GM12878 (cell line): ENCODE results near the gene HSFX3. TPM values are rescaled to one million over a fixed set of nuclear protein-coding genes. Genes with fewer than 3 reads are reported as not detected.

Experiments used
- ATAC-seq: fragments of 200-7000 bp; cut with Tn5 transposase; 3 replicates; pipeline ENCODE4 v1.9.1; 2020; ENCODE audit warnings: mild to moderate bottlenecking, moderate library complexity
- BruUV-seq: library from RNA; stranded (reverse); fragments of 400-500 nt; replicated peaks from 2 replicates; lab custom pipeline; 2021; lab: Mats Ljungman, UMichigan
- CTCF ChIA-PET: fragments of 300-600 bp; sonication (Branson Sonifier 250); formaldehyde crosslinking; extraction: SDS; loops from one replicate; lab custom pipeline; 2021; ENCODE audit warnings: inconsistent platforms; lab: Yijun Ruan, JAX
- POLR2A ChIA-PET: fragments of 350-600 bp; formaldehyde crosslinking; extraction: SDS; loops from one replicate; lab custom pipeline; 2021; ENCODE audit warnings: inconsistent platforms; lab: Charles Lee
- RAD21 ChIA-PET: fragments of 300-600 bp; sonication (Branson Sonifier 250); formaldehyde crosslinking; loops from one replicate; lab custom pipeline; 2023; ENCODE audit warnings: antibody characterized with exemption; ENCODE audit not compliant: unreplicated experiment; lab: Charles Lee
- SMC1A ChIA-PET: fragments of 300-600 bp; sonication (Branson Sonifier 250); formaldehyde crosslinking; loops from one replicate; lab custom pipeline; 2023; ENCODE audit not compliant: unreplicated experiment, uncharacterized antibody; lab: Charles Lee
- DNase-seq: peaks from one replicate; pipeline ENCODE4 v3.0.0-alpha.2; 2011; ENCODE audit warnings: low read depth, low spot score
- FAIRE-seq: peaks from 3 replicates; lab custom pipeline; 2011; peaks lifted over from hg19 to GRCh38; lab: Jason Lieb, UNC
- H2AFZ ChIP-seq: 2 replicates; pipeline ENCODE4 v1.6.0; 2011; ENCODE audit warnings: low read depth, low read length, control low read depth; ENCODE audit not compliant: control insufficient read depth
- H3K27ac ChIP-seq: 2 replicates; pipeline ENCODE4 v1.5.1; 2011; ENCODE audit warnings: control low read depth; ENCODE audit not compliant: control insufficient read depth, insufficient read depth
- H3K27me3 ChIP-seq, 2 experiments: replicated peaks in 1 of 2; 2 replicates each; pipeline versions ENCODE4 v1.6.0 to v1.6.1; 2011; ENCODE audit warnings: low read length in 1 of 2; ENCODE audit not compliant: control insufficient read depth in 2 of 2, insufficient read depth in 2 of 2
- H3K36me3 ChIP-seq, 2 experiments: 2 replicates each; pipeline ENCODE4 v1.5.1; 2011; ENCODE audit warnings: low read length in 1 of 2; ENCODE audit not compliant: control insufficient read depth in 2 of 2, insufficient read depth in 2 of 2
- H3K4me1 ChIP-seq: 2 replicates; pipeline ENCODE4 v1.6.1; 2011; ENCODE audit warnings: mild to moderate bottlenecking, low read length, moderate library complexity, mixed read lengths; ENCODE audit not compliant: control insufficient read depth, insufficient read depth
- H3K4me2 ChIP-seq: 2 replicates; pipeline ENCODE4 v1.6.0; 2011; ENCODE audit warnings: control low read depth; ENCODE audit not compliant: control insufficient read depth, insufficient read depth
- H3K4me3 ChIP-seq: fragments of 200-600 bp; sonication (generic); 2 replicates; pipeline ENCODE4 v1.5.1; 2016
- H3K79me2 ChIP-seq: 2 replicates; pipeline ENCODE4 v1.6.0; 2011; ENCODE audit warnings: low read length; ENCODE audit not compliant: control insufficient read depth, insufficient read depth
- H3K9ac ChIP-seq: 2 replicates; pipeline ENCODE4 v1.8.0; 2011; ENCODE audit warnings: low read length, control low read depth, mixed read lengths; ENCODE audit not compliant: control insufficient read depth, insufficient read depth
- H3K9me3 ChIP-seq: replicated peaks from 3 replicates; pipeline ENCODE4 v1.5.1; 2011; ENCODE audit warnings: mild to moderate bottlenecking, low read length; ENCODE audit not compliant: control insufficient read depth, insufficient read depth
- H4K20me1 ChIP-seq: 2 replicates; pipeline ENCODE4 v1.6.0; 2011; ENCODE audit not compliant: control insufficient read depth, insufficient read depth
- BCL3 ChIP-seq: IDR thresholded peaks from 2 replicates; pipeline ENCODE4 v1.6.1; 2011; ENCODE audit warnings: borderline replicate concordance, low read depth, mild to moderate bottlenecking, moderate library complexity, low read length; ENCODE audit not compliant: insufficient read depth, poor library complexity, severe bottlenecking
- BMI1 ChIP-seq: fragments of 450-650 bp; IDR thresholded peaks from 2 replicates; pipeline ENCODE4 v1.6.1; 2016; ENCODE audit warnings: mild to moderate bottlenecking, moderate library complexity, borderline replicate concordance
- ESRRA ChIP-seq: IDR thresholded peaks from 2 replicates; pipeline ENCODE4 v1.6.1; 2012; ENCODE audit warnings: mild to moderate bottlenecking, low read length, improper control_type of control experiment
- IKZF2 ChIP-seq, 2 experiments: fragments of 450-650 bp; IDR thresholded peaks; 2 replicates each; pipeline ENCODE4 v1.6.1; 2017; ENCODE audit warnings: mild to moderate bottlenecking in 2 of 2, moderate library complexity in 2 of 2
- MLLT1 ChIP-seq: fragments of 450-650 bp; IDR thresholded peaks from 2 replicates; pipeline ENCODE4 v1.6.1; 2016; ENCODE audit warnings: mild to moderate bottlenecking
- MTA2 ChIP-seq: fragments of 450-650 bp; IDR thresholded peaks from 2 replicates; pipeline ENCODE4 v1.6.1; 2016; ENCODE audit warnings: low read depth, mild to moderate bottlenecking, moderate library complexity
- NKRF ChIP-seq: fragments of 450-650 bp; conservative IDR thresholded peaks from 2 replicates; pipeline ENCODE4 v1.6.1; 2017; ENCODE audit warnings: mild to moderate bottlenecking, moderate library complexity
- NRF1 ChIP-seq: conservative IDR thresholded peaks from 2 replicates; pipeline ENCODE4 v1.6.1; 2011; ENCODE audit warnings: mild to moderate bottlenecking, low read depth, low read length, improper control_type of control experiment
- PKNOX1 ChIP-seq: fragments of 450-650 bp; IDR thresholded peaks from 2 replicates; pipeline ENCODE4 v1.6.1; 2016; ENCODE audit warnings: mild to moderate bottlenecking
- POLR2AphosphoS2 ChIP-seq: IDR thresholded peaks from 2 replicates; pipeline ENCODE4 v1.6.1; 2011; ENCODE audit warnings: low read depth, mild to moderate bottlenecking, low read length, improper control_type of control experiment, moderate library complexity
- SIN3A ChIP-seq: IDR thresholded peaks from 2 replicates; pipeline ENCODE4 v1.6.1; 2012; ENCODE audit warnings: low read depth, low read length, improper control_type of control experiment
- SREBF2 ChIP-seq: IDR thresholded peaks from 2 replicates; pipeline ENCODE4 v1.6.1; 2012; ENCODE audit warnings: mild to moderate bottlenecking, low read length
- TAF1 ChIP-seq: IDR thresholded peaks from 2 replicates; pipeline ENCODE4 v1.6.1; 2011; ENCODE audit warnings: mild to moderate bottlenecking, low read depth, low read length, borderline replicate concordance
- TCF12 ChIP-seq: IDR thresholded peaks from 2 replicates; pipeline ENCODE4 v1.6.1; 2011; ENCODE audit warnings: low read depth, mild to moderate bottlenecking, low read length
- TCF3 ChIP-seq: IDR thresholded peaks from 2 replicates; pipeline ENCODE4 v1.6.1; 2012; ENCODE audit warnings: low read depth, mild to moderate bottlenecking, low read length, borderline replicate concordance; ENCODE audit not compliant: insufficient read depth
- WGBS: methylation state at CpG from one replicate; pipeline ENCODE4 v1.1.6; 2016; ENCODE audit warnings: low lambda C conversion rate; ENCODE audit not compliant: insufficient replicate concordance, insufficient coverage; ENCODE audit errors: missing lambda C conversion rate; 5-methylcytosine and 5-hydroxymethylcytosine counted together
- in situ Hi-C: fragments of 300-500 bp; cut with MboI; formaldehyde crosslinking; loops from 9 replicates; pipeline ENCODE4 v1.14.3; 2018; ENCODE audit warnings: mixed read lengths
- intact Hi-C: fragments of 100-400 bp; cut with micrococcal nuclease; formaldehyde crosslinking; loops from one replicate; pipeline ENCODE4 v1.14.2; 2022; ENCODE audit not compliant: unreplicated experiment
- polyA plus RNA-seq, 11 experiments: library from polyadenylated mRNA; depleted of rRNA in 4 of 11; unstranded in 6 of 11; stranded (reverse) in 5 of 11; fragments of >200 nt; fragmentation: Nextera tagmentation in 4 of 11; fragmentation: Illumina TruSeq in 1 of 11; extraction: Ambion mirVana in 4 of 11; extraction: Trizol in 1 of 11; gene quantifications; 1 replicate in 1 of 11; 2 replicates in 10 of 11; pipeline versions ENCODE4 v1.2.1 to v1.2.3, GENCODE V29; 2011 to 2016; ENCODE audit warnings: inconsistent platforms in 2 of 11, missing spikeins in 2 of 11, low read depth in 1 of 11
- total RNA-seq, 4 experiments: library from RNA; depleted of rRNA in 3 of 4; stranded (reverse); fragments of >200 nt in 3 of 4; fragmentation: Illumina TruSeq in 1 of 4; extraction: Trizol in 1 of 4; gene quantifications; 2 replicates each; pipeline versions ENCODE4 v1.2.1 to v1.2.3, GENCODE V29; 2013 to 2021

The HSFX3 gene
- total and polyA plus RNA-seq, 10 of the 15 experiments (the other 5 are each of a cell fraction or from before 2014, with no cell fraction given): 0.05 to 0.40 (median 0.29) TPM; not detected in 5

GRCh38 chrX:149540621-149541520, 8.9 kb downstream of the HSFX3 start, which contains the start of gene EOLA1:
TSS of gene EOLA1 (plus strand) at chrX:149541012. CDS start at chrX:149545631, 4,619 bp downstream.
- Histone ChIP-seq H3K36me3 (no peaks in the 10 kb centered on the region), H2AFZ (peak within 1 kb of the TSS; percentile 67), H3K4me3 (peak within 1 kb of the TSS; percentile 74), H3K27me3 (no peaks in the 10 kb centered on the region), H4K20me1 (no peaks in the 10 kb centered on the region), H3K27ac (peak within 1 kb of the TSS; percentile 85), H3K4me1 (peaks cover 4% of the 10 kb centered on the region; the same call in 1 of the 2 replicates), H3K4me2 (peak within 1 kb of the TSS; percentile 35), H3K9me3 (no peaks in the 10 kb centered on the region), H3K79me2 (peaks cover 9% of the 10 kb centered on the region), H3K9ac (peak within 1 kb of the TSS; percentile 70)
- FAIRE-seq (peak; percentile 77), DNase-seq (peak; percentile 97), ATAC-seq (peak; percentile 78)
- ChIA-PET POLR2A (interaction anchor here (0.7 to 3.8 kb wide), 6 partner anchors 13 to 398 kb away, joined by 3 to 34 read pairs (median 10); partner anchors contain the start of genes EOLA2 and IDS), SMC1A (interaction anchor here (0.7 to 3.4 kb wide), 6 partner anchors 10 to 399 kb away, joined by 3 to 16 read pairs (median 10); no protein-coding TSS in a partner anchor), RAD21 (interaction anchor here (0.7 to 3.2 kb wide), 10 partner anchors 10 to 398 kb away, joined by 3 to 49 read pairs (median 8); partner anchors contain the start of genes EOLA2 and IDS), CTCF (interaction anchor here (1.0 to 2.7 kb wide), 6 partner anchors 10 to 399 kb away, joined by 4 to 29 read pairs (median 10); partner anchors contain the start of gene IDS)
- WGBS: 35% methylated on average over 69 of the region's 71 CpGs
- BruUV-seq: no TSS peak
- in situ Hi-C loops (no loop called here), intact Hi-C loops (loop anchor here (1.0 to 2.0 kb wide), 2 partner anchors 36 to 90 kb away; partner anchors contain the start of genes IDS and TMEM185A)
- TF ChIP-seq IKZF2 (IDR thresholded peaks at IDR 0.05): peak; percentile 86 to 90
- 0 out of 2 replicates have a peak, but pooled peaks have one; percentile 42 for TF ChIP-seq NKRF
- peak; percentile 66 for TF ChIP-seq PKNOX1
- no peak for TF ChIP-seq BCL3
- TF ChIP-seq SIN3A: peak; percentile 59; the same call in 1 of the 2 replicates
- 0 out of 2 replicates have a peak, but pooled peaks have one; percentile 33 for TF ChIP-seq ESRRA
- TF ChIP-seq MTA2: peak; percentile 45; the same call in 1 of the 2 replicates
- TF ChIP-seq MLLT1: no peak
- TF ChIP-seq POLR2AphosphoS2: 0 out of 2 replicates have a peak, but pooled peaks have one; percentile 20
- peak; percentile 89 for TF ChIP-seq TCF12
- no peak for TF ChIP-seq NRF1
- TF ChIP-seq TAF1: peak; percentile 45; the same call in 1 of the 2 replicates
- TF ChIP-seq SREBF2: no peak
- peak; percentile 80 for TF ChIP-seq BMI1
- TF ChIP-seq TCF3: peak; percentile 87
